Natural killer cell (primary cell): ENCODE data around the gene ABCC1. TPM values are rescaled to one million over a fixed set of nuclear protein-coding genes. Genes with fewer than 3 reads are reported as not detected.
A peak's percentile ranks its signal among the peaks of the same experiment; 100 is the strongest.

Experiments
- ATAC-seq, 3 donors: fragments of 150-1000 bp in 2 of 3; fragments of 200-7000 bp in 1 of 3; cut with Tn5 transposase; 1 replicate in 1 of 3; 2 replicates in 2 of 3; pipeline ENCODE4 v1.10.0; 2021; ENCODE audit warnings: mild to moderate bottlenecking in 2 of 3, moderate library complexity in 2 of 3
- DNase-seq, 2 donors: peaks; one replicate each; pipeline versions ENCODE4 v3.0.0 to v3.0.0-alpha.2; 2013 to 2021; ENCODE audit warnings: mixed read lengths in 1 of 2
- H3K27ac ChIP-seq: one replicate; pipeline ENCODE4 v1.5.1; 2013; ENCODE audit warnings: mild to moderate bottlenecking, low read length
- H3K27me3 ChIP-seq: one replicate; pipeline ENCODE4 v1.6.1; 2013; ENCODE audit warnings: low read length; ENCODE audit not compliant: control insufficient read depth, insufficient read depth
- H3K36me3 ChIP-seq: one replicate; pipeline ENCODE4 v1.6.1; 2013; ENCODE audit warnings: low read length; ENCODE audit not compliant: control insufficient read depth, insufficient read depth
- H3K4me1 ChIP-seq: one replicate; pipeline ENCODE4 v1.6.1; 2013; ENCODE audit warnings: low read length; ENCODE audit not compliant: control insufficient read depth, insufficient read depth
- H3K4me3 ChIP-seq: one replicate; pipeline ENCODE4 v1.5.1; 2013; ENCODE audit warnings: low read length
- H3K9me3 ChIP-seq: one replicate; pipeline ENCODE4 v1.6.1; 2013; ENCODE audit warnings: low read length; ENCODE audit not compliant: control insufficient read depth, insufficient read depth
- H3K27ac Mint-ChIP-seq, 2 donors: one replicate each; pipeline ENCODE4 v1.8.0; 2022; ENCODE audit warnings: mild to moderate bottlenecking in 2 of 2, mixed read lengths in 2 of 2, moderate library complexity in 1 of 2
- H3K27me3 Mint-ChIP-seq, 2 donors: one replicate each; pipeline ENCODE4 v1.8.0; 2022; ENCODE audit warnings: low read depth in 2 of 2, mixed read lengths in 2 of 2
- H3K36me3 Mint-ChIP-seq: one replicate; pipeline ENCODE4 v1.8.0; 2022; ENCODE audit warnings: mixed read lengths
- H3K4me1 Mint-ChIP-seq, 2 donors: one replicate each; pipeline ENCODE4 v1.8.0; 2022; ENCODE audit warnings: mixed read lengths in 2 of 2
- H3K4me3 Mint-ChIP-seq: one replicate; pipeline ENCODE4 v1.8.0; 2022; ENCODE audit warnings: mild to moderate bottlenecking, moderate library complexity, mixed read lengths
- H3K9me3 Mint-ChIP-seq, 2 donors: one replicate each; pipeline ENCODE4 v1.8.0; 2022; ENCODE audit warnings: mixed read lengths in 2 of 2
- WGBS: methylation state at CpG from one replicate; pipeline ENCODE4 v1.1.7; 2013; ENCODE audit warnings: missing lambda C conversion rate; ENCODE audit not compliant: insufficient coverage; 5-methylcytosine and 5-hydroxymethylcytosine counted together
- intact Hi-C: fragments of 100-400 bp; cut with micrococcal nuclease; formaldehyde crosslinking; loops from one replicate; pipeline ENCODE4 v1.14.2; 2022
- total RNA-seq, 4 donors: library from RNA; stranded (reverse); fragments of 120-200 nt in 1 of 4; gene quantifications; one replicate each; pipeline versions ENCODE4 v1.2.3 to v1.2.4, GENCODE V29; 2013 to 2022
- TF ChIP-seq, protein P1 (sequence below): fragments of 200-600 bp; IDR thresholded peaks from one replicate; pipeline ENCODE4 v1.8.0; 2022; ENCODE audit warnings: antibody characterized with exemption

The ABCC1 gene
- total RNA-seq, result 10 to 100 TPM; 24.5 to 53.9 (median 27.9) TPM
- total RNA-seq (2013), result 22.5 TPM

DNA sequence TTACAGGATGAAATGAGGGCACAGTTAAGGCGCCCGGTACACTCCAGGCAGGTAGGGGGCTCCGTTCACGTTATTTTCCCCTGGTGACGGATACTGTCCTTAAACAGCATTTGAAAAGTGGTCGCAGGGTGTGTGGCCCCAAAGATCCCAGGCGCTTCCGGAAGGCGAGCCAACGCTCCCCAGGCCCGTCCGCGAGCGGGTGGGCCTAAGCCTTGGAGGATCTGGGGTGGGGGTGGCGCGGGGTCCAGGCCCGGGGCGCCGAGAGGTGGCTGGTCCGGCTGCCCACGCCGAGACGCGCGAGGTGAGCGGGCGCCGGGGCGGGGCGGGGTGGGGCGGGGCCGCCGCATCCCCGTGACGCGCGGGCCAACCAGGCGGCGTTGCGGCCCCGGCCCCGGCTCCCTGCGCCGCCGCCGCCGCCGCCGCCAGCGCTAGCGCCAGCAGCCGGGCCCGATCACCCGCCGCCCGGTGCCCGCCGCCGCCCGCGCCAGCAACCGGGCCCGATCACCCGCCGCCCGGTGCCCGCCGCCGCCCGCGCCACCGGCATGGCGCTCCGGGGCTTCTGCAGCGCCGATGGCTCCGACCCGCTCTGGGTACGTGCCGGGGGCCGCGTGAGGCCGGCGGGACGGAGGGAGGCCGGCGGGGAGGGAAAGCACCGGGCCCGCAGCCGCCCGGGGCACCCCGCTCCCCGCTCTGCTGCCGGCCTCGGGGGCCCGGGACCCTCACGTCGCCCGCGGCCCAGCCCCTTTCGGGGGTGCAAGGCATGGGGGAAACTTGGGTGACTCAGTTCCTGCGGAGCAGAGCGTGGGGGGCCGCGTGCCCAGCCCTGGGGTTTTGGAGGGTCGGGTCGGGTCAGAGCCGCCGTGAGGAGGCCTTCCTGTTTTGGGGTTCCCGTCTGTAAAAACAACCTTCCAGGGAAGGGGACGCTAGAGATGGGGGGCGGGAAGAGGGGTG, at the start of gene ABCC1:
ABCC1 (plus strand) TSS at position 407 of the 951 bp plus-strand sequence; CDS start at position 543, 136 bp downstream.
- no peaks in the 10 kb centered on the region for H3K9me3 Mint-ChIP-seq
- DNase-seq (peak; percentile 63 to 82), ATAC-seq (peak; percentile 66 to 85 (median 80))
- H3K27me3 Mint-ChIP-seq, result no peaks in the 10 kb centered on the region
- peak within 1 kb of the TSS; percentile 92 for H3K4me3 Mint-ChIP-seq
- H3K4me1 Mint-ChIP-seq, result peaks cover 22 to 34% of the 10 kb centered on the region in 2 donors
- H3K36me3 Mint-ChIP-seq, result no peaks in the 10 kb centered on the region
- WGBS, result under 1% methylated on average over 112 of the region's 112 CpGs
- H3K27ac Mint-ChIP-seq, result peak within 1 kb of the TSS; percentile 83 to 88
- TF ChIP-seq, protein P1, sequence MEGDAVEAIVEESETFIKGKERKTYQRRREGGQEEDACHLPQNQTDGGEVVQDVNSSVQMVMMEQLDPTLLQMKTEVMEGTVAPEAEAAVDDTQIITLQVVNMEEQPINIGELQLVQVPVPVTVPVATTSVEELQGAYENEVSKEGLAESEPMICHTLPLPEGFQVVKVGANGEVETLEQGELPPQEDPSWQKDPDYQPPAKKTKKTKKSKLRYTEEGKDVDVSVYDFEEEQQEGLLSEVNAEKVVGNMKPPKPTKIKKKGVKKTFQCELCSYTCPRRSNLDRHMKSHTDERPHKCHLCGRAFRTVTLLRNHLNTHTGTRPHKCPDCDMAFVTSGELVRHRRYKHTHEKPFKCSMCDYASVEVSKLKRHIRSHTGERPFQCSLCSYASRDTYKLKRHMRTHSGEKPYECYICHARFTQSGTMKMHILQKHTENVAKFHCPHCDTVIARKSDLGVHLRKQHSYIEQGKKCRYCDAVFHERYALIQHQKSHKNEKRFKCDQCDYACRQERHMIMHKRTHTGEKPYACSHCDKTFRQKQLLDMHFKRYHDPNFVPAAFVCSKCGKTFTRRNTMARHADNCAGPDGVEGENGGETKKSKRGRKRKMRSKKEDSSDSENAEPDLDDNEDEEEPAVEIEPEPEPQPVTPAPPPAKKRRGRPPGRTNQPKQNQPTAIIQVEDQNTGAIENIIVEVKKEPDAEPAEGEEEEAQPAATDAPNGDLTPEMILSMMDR, result no peak
- no peaks in the 10 kb centered on the region for H3K27me3 ChIP-seq
- no peaks in the 10 kb centered on the region for H3K9me3 ChIP-seq
- intact Hi-C loops, result loop anchor here (5.0 kb wide), 1 partner anchor 62 kb away; the partner anchor contains the start of gene CEP20
- H3K4me3 ChIP-seq, result peak within 1 kb of the TSS; percentile 72
- peak within 1 kb of the TSS; percentile 68 for H3K27ac ChIP-seq
- no peaks in the 10 kb centered on the region for H3K36me3 ChIP-seq
- H3K4me1 ChIP-seq, result peaks cover 46% of the 10 kb centered on the region

DNA sequence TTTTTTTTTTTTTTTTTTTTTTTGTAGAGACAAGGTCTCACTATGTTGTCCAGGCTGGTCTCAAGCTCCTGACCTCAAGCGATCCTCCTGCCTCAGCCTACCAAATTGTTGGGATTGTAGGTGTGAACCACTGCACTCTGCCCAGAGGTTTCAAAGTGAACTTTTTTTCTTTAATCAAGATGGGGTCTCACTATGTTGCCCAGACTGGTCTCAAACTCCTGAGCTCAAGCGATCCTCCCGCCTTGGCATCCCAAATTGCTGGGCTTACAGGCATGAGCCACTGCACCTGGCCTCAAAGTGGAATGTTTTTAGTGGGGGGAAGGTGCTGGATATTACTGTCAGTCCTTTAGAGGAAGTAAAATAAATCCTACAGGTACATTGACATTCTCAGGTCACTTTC, 49.1 kb upstream of the ABCC1 start:
- Mint-ChIP-seq H3K36me3 (no peaks in the 10 kb centered on the region), H3K9me3 (no peaks in the 10 kb centered on the region), H3K27me3 (peaks cover 0 to 4% of the 10 kb centered on the region in 2 donors), H3K4me3 (no peak overlapping the region), H3K4me1 (no peaks in the 10 kb centered on the region), H3K27ac (no peak overlapping the region)
- H3K36me3 ChIP-seq, result no peaks in the 10 kb centered on the region
- no peaks in the 10 kb centered on the region for H3K4me1 ChIP-seq
- H3K27me3 ChIP-seq, result no peaks in the 10 kb centered on the region
- no peak overlapping the region for H3K27ac ChIP-seq
- WGBS, result 98% methylated on average over 3 of the region's 3 CpGs
- DNase-seq, result no peak
- no peaks in the 10 kb centered on the region for H3K9me3 ChIP-seq
- TF ChIP-seq, protein P1, result no peak
- ATAC-seq, result no peak
- intact Hi-C loops, result no loop called here
- no peak overlapping the region for H3K4me3 ChIP-seq

DNA sequence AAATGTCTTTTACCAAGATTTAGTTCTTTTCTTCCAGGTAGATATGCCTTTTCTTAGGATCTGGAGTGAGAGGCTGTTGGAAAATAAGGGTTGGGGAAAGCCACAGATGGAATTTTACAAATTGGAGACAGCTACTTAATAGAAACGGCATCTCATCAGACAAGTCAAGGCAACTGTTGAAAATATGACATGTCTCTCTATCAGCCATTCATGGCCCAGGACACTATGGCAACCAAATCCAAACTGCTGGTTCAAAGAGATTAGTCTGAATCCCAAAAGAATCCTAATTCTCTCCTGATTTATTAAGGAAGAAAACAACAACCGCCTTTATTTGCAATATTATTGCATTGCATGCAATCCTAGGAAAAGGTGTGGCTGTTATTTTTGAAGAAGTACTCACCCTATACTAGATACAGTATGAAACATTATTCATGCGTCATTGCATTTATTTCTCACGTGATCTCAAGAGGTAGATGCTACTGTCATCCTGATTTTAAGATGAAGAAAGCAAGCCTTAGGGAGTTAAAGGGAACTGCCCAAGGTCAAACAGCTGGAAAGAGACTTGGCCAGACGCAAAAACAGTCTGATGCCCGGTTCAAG, 48.4 kb upstream of the ABCC1 start:
- no peak overlapping the region for H3K4me3 Mint-ChIP-seq
- H3K27ac Mint-ChIP-seq, result no peak overlapping the region

More for the DNA sequence above, 48.4 kb upstream of the ABCC1 start:
- TF ChIP-seq, protein P1, result no peak
- Mint-ChIP-seq H3K36me3 (no peaks in the 10 kb centered on the region), H3K9me3 (no peaks in the 10 kb centered on the region), H3K27me3 (peaks cover 0 to 4% of the 10 kb centered on the region in 2 donors), H3K4me1 (no peaks in the 10 kb centered on the region)
- intact Hi-C loops, result no loop called here
- H3K4me3 ChIP-seq, result no peak overlapping the region
- no peaks in the 10 kb centered on the region for H3K4me1 ChIP-seq
- H3K27me3 ChIP-seq, result no peaks in the 10 kb centered on the region
- DNase-seq (no peak), ATAC-seq (no peak)
- no peaks in the 10 kb centered on the region for H3K9me3 ChIP-seq
- WGBS, result 86% methylated on average over 5 of the region's 6 CpGs
- no peaks in the 10 kb centered on the region for H3K36me3 ChIP-seq
- H3K27ac ChIP-seq, result no peak overlapping the region
